IPS-NIHi11 (cell line): ENCODE measurements around the gene VWC2.

Experiments
- DNase-seq: peaks from one replicate; pipeline ENCODE4 v3.0.0; 2012; ENCODE audit warnings: mixed read lengths, low spot score

VWC2 gene

DNA sequence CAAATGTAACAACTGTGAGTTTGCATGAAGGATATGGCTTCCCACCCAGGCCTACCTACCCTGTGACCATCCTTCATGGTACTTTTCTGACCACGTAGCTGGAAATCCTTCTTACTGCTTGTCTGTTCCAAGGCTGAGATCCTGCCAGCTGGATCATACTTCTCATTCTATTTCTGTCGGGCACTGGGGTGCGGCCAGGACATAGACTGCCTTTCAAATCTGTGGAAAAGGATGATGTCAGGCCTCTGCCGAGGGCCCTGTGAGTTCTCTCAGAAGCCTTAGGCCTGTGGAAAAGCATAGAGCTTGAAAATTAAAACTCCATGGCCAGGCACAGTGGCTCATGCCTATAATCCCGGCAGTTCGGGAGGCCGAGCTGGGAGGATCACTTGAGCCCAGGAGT, 10.0 kb downstream of the VWC2 start:
- DNase-seq, result no peak

DNA sequence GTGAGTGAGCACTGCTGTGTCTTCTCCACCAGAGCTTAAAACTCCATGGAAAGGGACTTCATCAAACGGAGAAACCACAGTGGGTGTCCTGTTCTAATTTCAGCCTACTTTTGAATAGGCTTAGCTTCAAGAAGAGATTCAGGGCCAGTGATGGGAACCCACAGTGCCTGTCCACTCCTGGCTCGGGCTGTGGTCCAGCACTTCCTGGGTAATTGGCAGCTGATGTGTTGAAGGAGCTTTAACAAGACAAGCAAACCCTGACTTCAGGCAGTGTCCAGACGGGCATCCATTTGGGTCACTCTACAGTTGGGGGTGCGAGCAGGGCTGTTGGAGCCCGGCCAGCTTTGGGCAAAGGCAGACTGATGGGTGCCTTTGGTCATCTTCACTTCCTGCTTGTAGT, 14.5 kb downstream of the VWC2 start:
- DNase-seq, result no peak

DNA sequence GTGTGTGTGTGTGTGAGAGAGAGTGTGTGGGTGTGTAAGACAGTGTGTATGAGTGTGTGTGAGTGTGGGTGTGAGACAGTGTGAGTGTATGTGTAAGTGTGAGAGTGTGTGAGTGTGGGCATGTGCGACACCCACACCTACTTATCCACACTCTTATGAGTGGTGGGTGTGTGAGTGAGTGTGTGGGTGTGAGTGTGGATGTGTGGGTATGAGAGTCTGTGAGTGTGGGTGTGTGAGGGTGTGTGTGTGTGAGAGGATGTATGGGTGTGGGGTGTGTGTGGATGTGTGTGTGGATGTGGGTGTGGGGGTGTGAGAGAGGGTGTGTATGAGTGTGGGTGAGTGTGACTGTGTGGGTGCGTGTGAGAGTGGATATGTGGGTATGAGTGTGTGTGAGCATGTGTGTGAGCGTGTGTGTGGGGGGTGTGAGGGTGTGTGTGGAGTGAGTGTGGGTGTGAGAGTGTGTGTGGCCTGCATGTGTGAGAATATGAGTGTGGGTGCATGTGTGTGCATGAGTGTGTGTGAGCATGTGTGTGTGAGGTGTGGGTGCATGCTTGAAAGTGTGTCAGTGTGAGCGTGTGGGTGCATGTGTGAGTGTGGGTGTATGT, 15.1 kb downstream of the VWC2 start:
- DNase-seq, result no peak

DNA sequence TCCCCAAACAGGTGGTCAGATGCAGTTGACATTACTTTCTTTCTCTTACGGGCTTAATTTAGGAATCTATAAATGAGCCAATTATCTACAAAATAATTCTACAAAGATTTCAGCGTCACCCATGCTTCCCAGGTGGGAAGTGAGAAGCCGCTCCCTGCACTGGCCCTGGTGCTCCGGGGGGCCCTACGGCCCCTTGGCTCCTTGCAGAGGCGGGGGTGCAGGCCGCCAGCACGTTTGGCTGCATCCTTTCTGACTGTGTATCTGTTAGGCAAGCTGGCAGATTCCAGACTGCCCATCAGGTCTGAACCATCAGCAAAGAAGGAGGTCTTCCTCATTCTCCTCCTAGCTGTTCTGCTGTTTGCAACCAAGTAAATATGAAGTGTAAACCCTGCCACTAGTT, 16.3 kb downstream of the VWC2 start:
- DNase-seq, result no peak

DNA sequence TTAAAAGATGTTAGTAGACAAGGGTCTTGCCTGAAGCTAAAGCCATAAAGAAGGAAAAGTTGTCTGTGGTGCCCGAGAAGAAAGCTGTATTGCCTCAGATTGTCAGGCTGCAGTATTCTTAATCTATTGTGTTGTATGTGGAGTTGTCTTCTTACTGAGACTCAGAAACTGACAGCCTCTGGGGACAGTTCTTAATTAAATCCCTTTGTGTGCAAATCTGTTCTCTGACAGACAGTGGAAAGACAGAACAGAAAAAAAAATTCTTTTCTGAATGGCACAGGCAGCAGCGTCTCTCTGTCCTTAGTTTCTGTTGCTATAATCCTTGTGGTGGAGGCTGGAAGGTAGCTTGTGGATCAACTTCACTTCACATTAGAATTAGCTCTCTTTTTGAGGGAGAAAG, 16.8 kb downstream of the VWC2 start:
- no peak for DNase-seq

DNA sequence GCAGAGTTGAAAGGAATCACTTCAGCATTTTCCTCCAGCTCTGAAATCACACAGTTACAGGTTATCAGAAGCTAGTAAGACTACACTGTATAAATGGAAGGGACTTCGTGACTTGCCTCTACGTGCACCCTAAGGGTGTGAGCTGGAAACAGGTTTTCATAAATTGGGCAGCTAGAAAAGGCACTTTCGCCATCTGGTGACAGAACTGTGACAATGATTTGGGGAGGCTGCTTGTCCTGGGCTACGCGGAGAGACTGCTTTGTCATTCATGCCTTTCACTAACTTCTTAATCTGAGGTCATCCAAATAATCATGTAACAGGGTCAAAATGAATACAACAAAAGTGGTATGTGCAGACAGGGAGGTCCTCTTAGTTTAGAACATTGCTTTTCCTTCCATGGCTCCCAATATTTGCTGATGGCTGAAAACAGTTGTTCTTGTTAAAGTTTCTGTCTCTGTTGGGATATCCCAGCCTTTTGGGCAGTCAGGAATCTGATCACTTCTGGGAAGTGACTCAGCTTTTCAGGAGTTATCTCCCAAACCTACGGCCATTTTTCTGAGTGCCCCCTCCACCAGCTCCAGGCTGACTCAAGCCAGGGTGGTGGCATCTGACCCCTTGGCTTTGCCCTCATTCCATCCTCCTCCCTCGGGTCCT, 17.8 kb downstream of the VWC2 start:
- peak; percentile 55 for DNase-seq

DNA sequence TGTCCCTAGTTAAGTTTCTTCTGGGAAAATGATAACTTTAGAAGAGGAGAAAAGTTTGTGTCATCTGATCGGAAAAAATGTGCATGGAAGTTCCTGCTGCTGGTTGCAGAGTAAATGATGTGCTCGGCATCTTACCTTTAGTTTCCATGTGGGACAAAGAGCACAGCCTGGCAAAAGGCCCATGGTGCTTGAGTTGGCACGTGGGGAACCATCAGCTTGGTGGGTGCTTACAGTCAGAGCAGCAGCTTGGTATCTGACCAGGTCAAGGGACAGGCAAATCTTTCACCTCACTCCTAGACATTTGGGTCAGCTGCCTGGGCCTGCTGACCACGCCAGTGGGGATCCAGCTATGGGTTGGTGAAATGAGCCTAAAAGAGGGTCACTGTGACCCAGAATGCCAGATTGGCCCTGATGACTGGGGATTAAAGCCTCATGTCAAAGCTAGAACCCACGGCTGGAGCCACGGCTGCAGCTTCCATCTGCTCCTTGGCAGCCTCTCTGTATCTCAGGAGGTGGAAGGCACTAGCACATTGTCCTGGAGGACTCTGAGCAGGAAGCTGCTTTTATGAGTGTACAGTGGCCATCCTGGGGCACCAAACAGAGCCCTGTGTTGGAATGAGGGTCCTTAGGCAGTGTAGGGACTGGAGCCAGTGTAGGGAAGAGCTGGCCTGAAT, 24.7 kb downstream of the VWC2 start:
- DNase-seq, result no peak

DNA sequence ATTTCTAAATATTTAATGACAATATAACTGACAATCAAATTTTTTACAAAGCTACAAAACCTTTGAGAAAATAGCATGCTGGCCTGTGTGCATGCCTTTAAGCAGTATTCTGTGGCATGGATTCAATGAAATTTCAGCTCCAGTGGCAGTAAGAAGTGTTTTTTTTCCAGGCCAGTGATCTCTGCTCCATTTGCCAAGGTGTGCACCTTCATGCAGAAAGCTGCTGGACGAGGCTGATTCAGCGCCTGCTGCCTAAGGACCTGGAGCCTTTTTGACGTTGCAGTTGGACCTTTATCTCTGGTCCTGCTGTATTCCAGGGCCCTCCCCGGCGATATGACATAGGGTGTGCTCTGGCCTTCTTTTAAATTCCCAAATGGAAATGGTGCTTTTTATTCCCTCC, 26.6 kb downstream of the VWC2 start:
- no peak for DNase-seq

DNA sequence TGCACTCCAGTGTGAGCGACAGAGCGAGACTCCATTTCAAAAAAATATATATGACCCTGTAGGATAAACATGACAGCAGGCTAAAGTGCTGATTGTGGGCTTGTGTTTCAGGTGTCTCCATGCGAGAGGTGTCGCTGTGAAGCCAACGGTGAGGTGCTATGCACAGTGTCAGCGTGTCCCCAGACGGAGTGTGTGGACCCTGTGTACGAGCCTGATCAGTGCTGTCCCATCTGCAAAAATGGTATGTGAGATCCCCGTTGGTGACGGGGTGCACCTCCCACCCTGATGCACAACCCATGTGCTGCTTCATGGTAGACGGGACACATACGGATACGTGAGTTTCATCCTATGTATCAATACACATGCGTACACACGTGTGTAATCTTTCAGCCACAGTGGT, 29.2 kb downstream of the VWC2 start:
- DNase-seq, result no peak

DNA sequence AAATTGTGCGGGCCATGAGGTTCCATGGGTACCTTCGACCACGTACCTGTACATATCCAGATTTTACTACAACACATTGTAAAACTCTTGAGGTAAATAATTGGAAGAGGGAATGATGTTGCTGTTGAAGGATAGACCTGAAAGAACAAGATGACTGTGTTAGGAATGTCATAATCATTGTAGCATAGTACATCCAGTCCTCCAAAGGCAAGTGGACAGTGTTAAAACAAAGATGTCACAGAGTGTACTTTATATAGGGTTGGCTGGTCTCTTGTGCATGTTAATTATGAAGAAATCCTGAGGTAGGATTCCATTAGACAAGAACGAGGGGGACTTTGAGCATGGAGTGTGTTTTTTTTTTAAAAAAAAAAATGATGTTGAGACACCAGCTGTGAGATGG, 30.4 kb downstream of the VWC2 start:
- no peak for DNase-seq

DNA sequence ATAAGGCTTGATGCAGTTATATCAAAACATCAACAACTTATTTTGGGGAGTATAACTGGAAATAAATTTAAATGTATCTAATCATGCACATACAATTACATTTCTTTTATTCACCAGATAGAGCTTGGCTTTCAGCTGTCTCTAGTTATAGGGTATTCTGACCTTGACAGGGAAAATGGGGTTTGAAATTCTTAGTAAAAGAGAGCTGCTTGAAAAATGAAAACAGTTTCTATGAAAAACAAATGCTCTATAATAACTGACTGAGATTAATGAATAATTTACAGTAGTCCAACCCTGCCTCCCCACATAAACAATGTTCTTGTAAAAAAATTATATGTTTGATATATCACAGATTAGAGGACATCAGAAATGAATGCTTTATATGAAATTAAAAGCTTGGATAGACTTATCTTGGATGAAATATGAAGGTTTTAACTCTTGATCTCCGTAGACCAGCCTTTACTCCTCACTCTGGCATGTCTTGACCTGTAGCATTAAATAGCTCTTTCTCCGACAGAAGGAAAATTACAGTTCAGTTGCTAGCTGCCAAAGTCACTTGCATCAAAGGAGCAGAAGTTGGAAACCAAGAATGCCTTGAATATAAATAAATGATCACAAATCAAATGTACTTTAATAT, 32.1 kb downstream of the VWC2 start:
- DNase-seq, result no peak

DNA sequence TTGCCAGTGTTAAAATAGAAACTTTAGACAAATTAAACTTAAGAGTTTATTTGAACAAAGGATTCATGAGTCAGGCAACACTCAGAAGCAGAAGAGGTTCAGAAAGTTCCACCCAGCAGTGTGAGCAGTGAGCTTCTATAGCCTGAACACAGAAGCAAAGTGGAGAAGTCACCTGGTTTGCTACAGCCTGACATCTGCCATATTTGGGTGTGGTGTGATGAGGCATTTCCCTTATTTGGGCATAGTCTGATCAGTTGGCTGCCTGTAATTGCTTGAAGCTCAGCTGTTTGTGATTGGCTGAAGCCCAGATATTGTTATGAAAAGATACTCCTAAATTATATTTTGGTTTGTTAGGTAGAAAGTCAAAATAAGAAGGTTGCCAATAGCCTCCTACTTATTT, 39.1 kb downstream of the VWC2 start:
- no peak for DNase-seq

DNA sequence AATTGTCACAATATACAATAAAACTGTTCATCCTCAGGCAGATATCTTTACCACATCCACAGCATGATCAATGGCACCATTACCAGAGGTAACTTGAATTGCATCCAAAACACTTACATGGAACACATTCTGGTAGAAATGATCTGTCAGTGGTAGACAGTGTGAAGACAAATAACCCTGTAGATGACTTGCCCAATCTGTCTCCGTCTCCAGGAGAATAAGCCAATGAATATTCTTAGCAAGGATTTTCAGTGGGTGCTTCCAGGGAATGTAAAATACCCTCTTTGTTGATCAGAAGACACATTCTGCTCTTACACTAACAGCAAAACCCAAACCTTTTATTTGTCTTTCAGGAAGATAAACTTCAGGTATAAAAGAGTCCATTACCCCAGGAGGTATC, 43.8 kb downstream of the VWC2 start:
- no peak for DNase-seq

DNA sequence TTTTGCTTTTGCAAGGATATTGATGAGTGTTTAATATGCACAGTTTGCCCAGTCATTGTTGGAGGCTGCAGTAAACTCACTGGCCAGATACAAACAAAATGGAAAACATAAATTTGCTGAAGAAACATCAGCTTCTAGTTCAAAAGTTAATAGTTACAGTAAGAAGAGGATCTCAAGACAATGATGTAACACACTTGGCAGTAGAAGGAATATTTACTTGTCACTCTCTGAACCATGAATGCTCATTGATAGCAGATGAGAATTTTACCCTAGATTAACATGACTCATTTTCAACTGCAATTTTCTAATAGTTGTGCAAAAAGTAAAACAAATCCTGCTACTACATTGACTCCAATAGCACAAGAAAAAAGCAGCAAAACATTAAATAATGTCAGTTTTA, 47.7 kb downstream of the VWC2 start:
- no peak for DNase-seq

DNA sequence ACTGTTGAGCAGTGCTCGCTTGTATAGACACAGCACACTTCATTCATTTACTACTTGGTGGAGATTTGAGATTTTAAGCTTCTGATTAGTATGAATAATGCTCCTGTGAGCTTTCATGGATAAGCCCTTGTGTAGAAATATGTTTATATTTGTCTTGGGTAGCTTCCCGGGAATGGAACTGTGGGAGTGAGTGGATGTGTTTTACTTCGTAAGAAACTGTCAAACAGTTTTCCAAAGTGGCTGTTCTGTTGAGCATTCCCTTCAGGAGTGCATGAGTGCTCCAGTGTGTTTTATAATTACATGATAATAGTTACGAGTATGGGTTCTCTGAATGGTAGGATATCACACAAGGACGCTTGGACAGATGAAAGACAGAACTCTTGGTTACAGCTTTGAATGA, 49.4 kb downstream of the VWC2 start:
- no peak for DNase-seq

DNA sequence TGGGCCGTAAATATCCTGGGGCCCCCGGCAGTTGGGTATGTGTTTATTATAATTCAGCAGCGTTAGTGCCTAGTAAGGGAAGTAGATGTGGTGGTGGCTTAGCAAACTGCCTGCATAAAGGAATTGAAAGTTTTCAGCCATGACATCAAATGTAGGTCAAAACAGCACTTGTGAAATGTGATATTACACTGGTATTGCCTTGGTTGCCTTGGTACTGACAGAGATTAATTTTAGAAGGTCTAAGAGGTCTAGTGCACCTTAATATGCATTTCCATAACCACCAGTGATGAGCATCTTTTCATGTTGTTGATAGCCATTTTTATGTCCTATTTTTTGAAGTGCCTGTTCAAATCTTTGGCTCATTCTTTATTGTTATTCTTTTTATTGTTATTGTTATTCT, 50.1 kb downstream of the VWC2 start:
- no peak for DNase-seq

DNA sequence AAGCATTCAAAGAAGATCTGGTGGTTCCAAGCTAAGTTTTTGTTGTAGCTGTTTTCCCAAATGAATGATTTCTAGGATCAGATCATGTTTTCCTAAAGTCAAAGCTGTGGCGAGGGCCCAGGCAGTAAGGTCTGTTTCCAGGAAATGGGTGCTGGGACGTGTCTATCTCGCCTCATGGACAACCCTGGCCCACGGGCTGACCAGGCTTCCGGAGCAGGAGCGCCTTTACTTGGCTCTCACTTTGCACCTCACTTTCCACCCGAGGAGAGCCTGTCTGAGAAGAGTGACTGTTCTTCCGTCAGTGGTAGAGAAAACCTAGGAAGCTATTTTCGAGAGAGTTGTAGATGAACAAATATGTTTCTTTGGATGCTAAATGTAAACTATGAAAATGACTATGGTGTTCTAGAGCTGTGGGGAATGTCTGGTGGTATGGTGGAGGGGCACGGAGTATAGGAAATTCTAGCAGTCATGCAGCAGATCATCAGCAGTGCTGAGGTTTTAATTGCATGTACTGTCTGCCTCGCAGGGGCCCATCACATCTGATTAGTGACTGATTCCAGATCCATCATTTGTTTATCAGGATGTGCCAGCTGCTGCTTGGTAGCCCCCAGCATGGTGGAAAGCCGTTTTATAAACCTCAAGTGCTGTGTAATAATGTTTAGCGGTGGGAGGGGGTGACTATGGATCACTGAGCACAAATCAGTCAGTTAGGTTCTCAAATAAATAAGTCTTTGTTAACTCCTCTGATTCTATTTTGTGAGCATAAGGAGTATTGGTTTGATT, 66.6 kb downstream of the VWC2 start:
- DNase-seq, result no peak

DNA sequence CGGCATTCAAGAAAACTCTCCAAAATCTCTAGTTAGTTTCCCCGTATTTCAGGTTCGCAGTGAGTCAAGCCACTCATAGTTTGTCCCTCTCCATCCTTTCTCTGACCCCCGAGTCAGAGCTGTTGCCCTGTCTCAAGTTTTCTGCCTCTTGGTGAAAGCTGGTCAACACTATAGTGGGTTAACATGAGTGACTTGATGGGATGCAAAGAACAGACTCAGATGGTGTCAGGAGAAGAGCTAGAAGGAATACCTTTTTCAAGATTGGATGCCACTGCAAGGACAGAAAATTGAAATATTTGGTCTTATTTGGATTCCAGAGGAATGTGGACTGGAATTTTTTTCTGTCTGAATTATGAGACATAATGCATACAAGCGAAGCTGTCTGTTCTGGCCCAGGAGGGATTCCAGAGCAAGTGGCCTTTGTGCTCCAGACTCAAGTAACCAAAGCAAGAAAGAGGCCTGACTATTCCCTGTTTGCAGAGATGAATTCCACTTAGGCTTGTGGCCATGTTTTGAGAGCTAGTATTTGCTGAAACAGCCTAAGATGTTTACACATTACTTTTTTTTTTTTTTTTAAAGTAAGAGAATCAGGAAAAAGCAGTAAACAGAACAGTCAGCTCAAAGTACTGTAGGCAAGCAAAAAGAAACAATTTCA, 67.4 kb downstream of the VWC2 start:
- no peak for DNase-seq

DNA sequence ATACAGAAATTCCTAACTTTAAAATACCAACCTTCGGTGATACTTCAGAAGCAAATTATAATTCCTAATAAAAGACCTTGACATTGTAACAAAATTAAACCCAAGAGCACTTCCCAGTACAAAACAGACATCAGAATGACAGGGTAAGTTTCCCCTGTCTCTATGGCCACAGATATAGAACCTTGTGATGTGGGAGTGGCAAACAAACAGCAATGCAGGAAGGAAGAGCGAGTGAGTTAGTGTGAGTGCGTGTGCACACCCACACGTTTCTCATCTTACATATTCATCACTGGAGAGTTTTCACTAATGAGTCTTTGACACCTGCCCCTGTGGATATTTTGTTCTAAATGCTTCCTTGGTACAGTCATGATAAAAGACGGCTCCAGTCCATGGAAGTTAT, 72.2 kb downstream of the VWC2 start:
- DNase-seq, result no peak

DNA sequence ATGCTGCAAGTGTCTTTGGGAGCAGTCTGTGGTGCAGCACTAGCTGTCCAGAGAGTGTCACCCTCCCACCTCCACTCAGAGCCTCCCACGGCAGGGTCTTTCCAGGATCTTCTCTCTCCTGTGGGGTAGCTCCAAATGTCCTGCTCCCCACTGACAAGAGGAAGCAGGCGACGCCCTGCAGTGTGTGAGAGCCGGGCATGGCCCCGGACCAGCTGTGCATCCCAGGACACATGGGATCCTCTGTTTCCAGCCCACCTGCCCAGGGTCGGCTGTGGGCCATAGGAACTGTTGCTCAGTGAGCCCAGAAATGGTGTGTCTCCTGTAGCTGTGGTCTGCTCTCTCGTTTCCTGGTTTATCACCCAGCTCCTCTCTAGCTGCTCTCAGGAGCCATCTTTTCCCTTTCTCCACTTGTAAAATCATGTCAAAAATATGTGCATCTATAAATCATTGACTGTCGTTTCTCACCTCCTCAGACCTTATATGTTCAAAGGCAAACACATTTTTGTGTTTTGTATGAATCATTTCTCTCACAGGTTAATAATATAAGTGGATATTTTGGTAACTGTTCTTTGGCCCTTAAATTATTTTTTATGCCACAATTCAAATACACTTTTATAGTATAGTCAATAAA, 74.9 kb downstream of the VWC2 start:
- DNase-seq, result no peak

DNA sequence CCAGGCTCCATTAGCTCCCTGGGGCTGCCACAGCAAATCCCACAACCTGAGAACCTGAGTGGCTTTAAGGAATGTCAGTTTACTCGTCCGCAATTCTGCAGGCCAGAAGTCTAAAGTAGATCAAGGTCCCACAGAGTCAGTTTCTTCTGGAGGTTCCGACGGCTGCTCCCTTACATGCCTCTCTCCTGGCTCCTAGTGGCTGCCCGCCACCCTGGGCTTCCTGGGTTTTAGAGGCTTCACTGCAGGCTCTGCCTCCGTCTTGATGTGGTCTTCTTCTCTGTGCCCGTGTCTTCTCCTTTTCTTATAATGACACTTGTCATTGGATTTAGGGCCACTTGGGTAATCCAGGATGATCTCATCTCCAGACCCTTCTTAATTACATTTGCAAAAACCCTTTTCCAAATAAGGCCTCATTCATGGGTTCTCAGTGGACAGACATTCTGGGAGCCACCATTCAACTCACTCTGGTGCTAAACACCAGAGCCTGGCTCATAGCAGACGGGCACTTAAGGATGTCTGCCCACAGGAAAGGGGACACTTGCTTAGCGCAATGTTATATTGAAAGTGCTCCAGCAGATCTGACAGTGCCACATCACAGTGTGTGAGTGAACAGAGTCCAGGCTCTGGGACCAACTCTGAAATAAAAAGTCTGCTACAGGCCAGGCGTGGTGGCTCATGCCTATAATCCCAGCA, 77.6 kb downstream of the VWC2 start:
- DNase-seq, result no peak
